CD4-positive, alpha-beta T cell treated with Interleukin-17A for 4 hours (primary cell): Measurements from ENCODE around the gene ATP13A4.

Experiments used
- DNase-seq: peaks from one replicate; pipeline ENCODE4 v3.0.0-alpha.2; 2020; ENCODE audit warnings: mixed read lengths

The ATP13A4 gene

GRCh38 chr3:193391902-193392301 is 162.8 kb downstream of the ATP13A4 start:
- no peak for DNase-seq

GRCh38 chr3:193389335-193389734 is 165.4 kb downstream of the ATP13A4 start:
- no peak for DNase-seq

- DNase-seq, result no peak
Measured at GRCh38 chr3:193388361-193388760, 166.3 kb downstream of the ATP13A4 start.

GRCh38 chr3:193387596-193387995 is 167.1 kb downstream of the ATP13A4 start:
- no peak for DNase-seq

- DNase-seq, result no peak
Measured at GRCh38 chr3:193378706-193379105, 176.0 kb downstream of the ATP13A4 start, which contains the start of gene ATP13A5. Gene ATP13A5, minus strand, starts transcription at chr3:193378753. Its CDS starts 28 bp downstream, at chr3:193378725.

- DNase-seq, result no peak
Measured at GRCh38 chr3:193377591-193377990, 177.1 kb downstream of the ATP13A4 start.

- DNase-seq, result no peak
Measured at GRCh38 chr3:193375614-193376013, 179.1 kb downstream of the ATP13A4 start.

- DNase-seq, result no peak
Measured at GRCh38 chr3:193372783-193373182, 181.9 kb downstream of the ATP13A4 start.

GRCh38 chr3:193367868-193368267 is 186.8 kb downstream of the ATP13A4 start:
- DNase-seq, result no peak

GRCh38 chr3:193357291-193357690 is 197.4 kb downstream of the ATP13A4 start:
- no peak for DNase-seq

- no peak for DNase-seq
Measured at GRCh38 chr3:193354423-193354822, 200.3 kb downstream of the ATP13A4 start.
